WI38 (cell line): ENCODE measurements around the gene DLGAP1.

Experiments
- H3K4me3 ChIP-seq: 2 replicates; pipeline ENCODE4 v1.5.1; 2011; ENCODE audit warnings: low read depth, mild to moderate bottlenecking, control low read depth, low read length
- CTCF ChIP-seq: IDR thresholded peaks from 2 replicates; pipeline ENCODE4 v1.5.1; 2012; ENCODE audit warnings: low read depth, mild to moderate bottlenecking, control low read depth, low read length

DLGAP1 gene

GRCh38 chr18:3692691-3693090 is 762.4 kb downstream of the DLGAP1 start:
- no peak for TF ChIP-seq CTCF

GRCh38 chr18:3692113-3692621 is 762.9 kb downstream of the DLGAP1 start:
- H3K4me3 ChIP-seq: no peak overlapping the region
- no peak for TF ChIP-seq CTCF

More at GRCh38 chr18:3692691-3693090, 762.4 kb downstream of the DLGAP1 start:
- H3K4me3 ChIP-seq: no peak overlapping the region

GRCh38 chr18:3691705-3692104 is 763.4 kb downstream of the DLGAP1 start:
- no peak overlapping the region for H3K4me3 ChIP-seq
- no peak for TF ChIP-seq CTCF

- TF ChIP-seq CTCF: no peak
- no peak overlapping the region for H3K4me3 ChIP-seq
Observed at GRCh38 chr18:3690764-3691066, 764.4 kb downstream of the DLGAP1 start.

- H3K4me3 ChIP-seq: no peak overlapping the region
- no peak for TF ChIP-seq CTCF
Observed at GRCh38 chr18:3689986-3690763, 764.9 kb downstream of the DLGAP1 start.

GRCh38 chr18:3689091-3689490 is 766.0 kb downstream of the DLGAP1 start:
- H3K4me3 ChIP-seq: no peak overlapping the region
- TF ChIP-seq CTCF: no peak

- H3K4me3 ChIP-seq: no peak overlapping the region
- TF ChIP-seq CTCF: no peak
Observed at GRCh38 chr18:3688690-3689089, 766.4 kb downstream of the DLGAP1 start.
